IMR-90 (cell line): Measurements from ENCODE around the gene TCHP. TPM values are rescaled to one million over a fixed set of nuclear protein-coding genes. Genes with fewer than 3 reads are reported as not detected.
A peak's percentile ranks its signal among the peaks of the same experiment; 100 is the strongest.

ENCODE experiments used
- ATAC-seq: fragments of 200-7000 bp; cut with Tn5 transposase; 2 replicates; pipeline ENCODE4 v1.9.1; 2020; ENCODE audit warnings: low read depth, mild to moderate bottlenecking, moderate library complexity
- Bru-seq: library from RNA; stranded (reverse); fragments of 400-500 nt; gene quantifications from one replicate; lab custom pipeline; 2021; lab: Mats Ljungman, UMichigan
- BruChase-seq, 2 experiments: library from RNA; stranded (reverse); fragments of 400-500 nt; gene quantifications; one replicate each; lab custom pipeline; 2021; lab: Mats Ljungman, UMichigan
- BruUV-seq: library from RNA; stranded (reverse); fragments of 400-500 nt; replicated peaks from 2 replicates; lab custom pipeline; 2021; lab: Mats Ljungman, UMichigan
- CTCF ChIA-PET: fragments of 300-600 bp; formaldehyde crosslinking; extraction: SDS; loops from one replicate; lab custom pipeline; 2021; ENCODE audit warnings: antibody characterized with exemption; lab: Yijun Ruan, JAX
- POLR2A ChIA-PET: fragments of 300-600 bp; sonication (Branson Sonifier 250); formaldehyde crosslinking; loops from one replicate; lab custom pipeline; 2022; ENCODE audit warnings: antibody characterized with exemption; ENCODE audit not compliant: unreplicated experiment; lab: Charles Lee
- DNase-seq: peaks from one replicate; pipeline ENCODE4 v3.0.0; 2013
- H2AFZ ChIP-seq: replicated peaks from 2 replicates; pipeline ENCODE3; 2013; ENCODE audit warnings: low read length, mild to moderate bottlenecking; ENCODE audit not compliant: poor library complexity
- H2AK5ac ChIP-seq: 2 replicates; pipeline ENCODE4 v1.6.1; 2013; ENCODE audit warnings: low read depth, low read length, inconsistent platforms
- H2AK9ac ChIP-seq: replicated peaks from 2 replicates; pipeline ENCODE3; 2013; ENCODE audit warnings: mild to moderate bottlenecking, low read depth, low read length, moderate library complexity; ENCODE audit not compliant: poor library complexity
- H2BK120ac ChIP-seq: 2 replicates; pipeline ENCODE4 v1.6.1; 2013; ENCODE audit warnings: low read depth, low read length, inconsistent platforms
- H2BK15ac ChIP-seq: 3 replicates; pipeline ENCODE4 v1.6.1; 2013; ENCODE audit warnings: low read depth, low read length, inconsistent platforms
- H2BK20ac ChIP-seq: 2 replicates; pipeline ENCODE4 v1.6.1; 2013; ENCODE audit warnings: low read depth, mild to moderate bottlenecking, inconsistent platforms, low read length, moderate library complexity
- H2BK5ac ChIP-seq: 2 replicates; pipeline ENCODE4 v1.6.1; 2013; ENCODE audit warnings: mild to moderate bottlenecking, low read depth, low read length, inconsistent platforms; ENCODE audit not compliant: poor library complexity, severe bottlenecking
- H3K14ac ChIP-seq: replicated peaks from 2 replicates; pipeline ENCODE4 v1.6.1; 2013; ENCODE audit warnings: low read depth, low read length, inconsistent platforms
- H3K18ac ChIP-seq: 2 replicates; pipeline ENCODE4 v1.6.1; 2013; ENCODE audit warnings: low read depth, low read length, control low read depth
- H3K23ac ChIP-seq: 2 replicates; pipeline ENCODE4 v1.6.1; 2013; ENCODE audit warnings: low read depth, low read length, inconsistent platforms
- H3K27ac ChIP-seq: 2 replicates; pipeline ENCODE4 v1.5.1; 2013; ENCODE audit warnings: mild to moderate bottlenecking, control low read depth, low read length; ENCODE audit not compliant: insufficient read depth
- H3K27me3 ChIP-seq: 2 replicates; pipeline ENCODE4 v1.6.1; 2013; ENCODE audit warnings: low read length; ENCODE audit not compliant: control insufficient read depth, insufficient read depth
- H3K36me3 ChIP-seq: 2 replicates; pipeline ENCODE4 v1.6.1; 2013; ENCODE audit warnings: low read length, mixed read lengths; ENCODE audit not compliant: control insufficient read depth, insufficient read depth
- H3K4ac ChIP-seq: 2 replicates; pipeline ENCODE4 v1.6.1; 2013; ENCODE audit warnings: low read depth, low read length, inconsistent platforms
- H3K4me1 ChIP-seq: 2 replicates; pipeline ENCODE4 v1.6.1; 2013; ENCODE audit warnings: low read length, mixed read lengths; ENCODE audit not compliant: control insufficient read depth, insufficient read depth
- H3K4me2 ChIP-seq: 2 replicates; pipeline ENCODE4 v1.6.1; 2013; ENCODE audit warnings: low read depth, mild to moderate bottlenecking, control low read depth, low read length, moderate library complexity
- H3K4me3 ChIP-seq: 2 replicates; pipeline ENCODE4 v1.5.1; 2013; ENCODE audit warnings: low read depth, mild to moderate bottlenecking, control low read depth, low read length, moderate library complexity; ENCODE audit not compliant: insufficient read depth
- H3K56ac ChIP-seq: 2 replicates; pipeline ENCODE4 v1.6.1; 2013; ENCODE audit warnings: low read length, inconsistent platforms; ENCODE audit not compliant: insufficient read depth; ENCODE audit errors: extremely low read depth
- H3K79me1 ChIP-seq, 2 experiments: 2 replicates each; pipeline ENCODE4 v1.6.1; 2013; ENCODE audit warnings: low read length in 2 of 2, inconsistent platforms in 1 of 2, low read depth in 1 of 2
- H3K9ac ChIP-seq: 2 replicates; pipeline ENCODE4 v1.6.1; 2013; ENCODE audit warnings: low read depth, low read length, control low read depth
- H3K9me1 ChIP-seq: 2 replicates; pipeline ENCODE4 v1.6.1; 2013; ENCODE audit warnings: low read length, inconsistent platforms; ENCODE audit not compliant: insufficient read depth
- H3K9me3 ChIP-seq: 2 replicates; pipeline ENCODE4 v1.6.1; 2013; ENCODE audit warnings: low read length; ENCODE audit not compliant: control insufficient read depth, insufficient read depth
- H4K20me1 ChIP-seq: 2 replicates; pipeline ENCODE4 v1.6.1; 2013; ENCODE audit warnings: low read length, inconsistent platforms; ENCODE audit not compliant: insufficient read depth
- H4K5ac ChIP-seq: 2 replicates; pipeline ENCODE4 v1.6.1; 2013; ENCODE audit warnings: mild to moderate bottlenecking, low read depth, low read length, control low read depth
- H4K8ac ChIP-seq, 2 experiments: 2 replicates each; pipeline ENCODE4 v1.6.1; 2013; ENCODE audit warnings: low read depth in 2 of 2, low read length in 2 of 2, control low read depth in 1 of 2, inconsistent platforms in 1 of 2
- H4K91ac ChIP-seq: 2 replicates; pipeline ENCODE4 v1.6.1; 2013; ENCODE audit warnings: low read depth, low read length, inconsistent platforms; ENCODE audit not compliant: insufficient read depth
- CHD1 ChIP-seq: IDR thresholded peaks from 2 replicates; pipeline ENCODE4 v1.6.1; 2012; ENCODE audit warnings: low read depth, low read length, improper control_type of control experiment
- ELK1 ChIP-seq: fragments of 150-350 bp; IDR thresholded peaks from 2 replicates; pipeline ENCODE4 v1.6.1; 2016; ENCODE audit warnings: low read depth, mild to moderate bottlenecking, low read length, moderate library complexity, borderline replicate concordance
- FOS ChIP-seq: fragments of 150-350 bp; IDR thresholded peaks from 2 replicates; pipeline ENCODE4 v1.6.1; 2016; ENCODE audit warnings: low read depth, low read length
- MAZ ChIP-seq: IDR thresholded peaks from 2 replicates; pipeline ENCODE4 v1.6.1; 2012; ENCODE audit warnings: low read depth, mild to moderate bottlenecking, low read length, improper control_type of control experiment, moderate library complexity, borderline replicate concordance
- MXI1 ChIP-seq: IDR thresholded peaks from 2 replicates; pipeline ENCODE4 v1.6.1; 2012; ENCODE audit warnings: low read depth, mild to moderate bottlenecking, low read length, moderate library complexity, borderline replicate concordance
- NFE2L2 ChIP-seq: fragments of 150-350 bp; IDR thresholded peaks from 2 replicates; pipeline ENCODE4 v1.6.1; 2016; ENCODE audit warnings: low read depth, mild to moderate bottlenecking, low read length
- POLR2A ChIP-seq: IDR thresholded peaks from 2 replicates; pipeline ENCODE4 v1.6.1; 2012; ENCODE audit warnings: mild to moderate bottlenecking, low read depth, low read length
- RFX5 ChIP-seq: IDR thresholded peaks from 2 replicates; pipeline ENCODE4 v1.8.0; 2012; ENCODE audit warnings: low read depth, mild to moderate bottlenecking, low read length, moderate library complexity
- SMC3 ChIP-seq: fragments of 150-350 bp; IDR thresholded peaks from 2 replicates; pipeline ENCODE4 v1.6.1; 2016; ENCODE audit warnings: low read depth, mild to moderate bottlenecking, antibody characterized with exemption, low read length, moderate library complexity
- USF2 ChIP-seq: fragments of 150-350 bp; IDR thresholded peaks from 2 replicates; pipeline ENCODE4 v1.6.1; 2017; ENCODE audit warnings: mild to moderate bottlenecking, antibody characterized with exemption, low read length, low read depth
- WGBS, 2 experiments: methylation state at CpG; one replicate each; pipeline versions ENCODE4 v1.1.5 to v1.1.7; 2013; ENCODE audit warnings: missing lambda C conversion rate in 2 of 2; ENCODE audit not compliant: insufficient read length in 1 of 2; ENCODE audit errors: extremely low coverage in 2 of 2; 5-methylcytosine and 5-hydroxymethylcytosine counted together
- dilution Hi-C: fragments of 300-500 bp; cut with HindIII; formaldehyde crosslinking; loops from one replicate; pipeline ENCODE4 v1.14.3; 2018; ENCODE audit warnings: low sequenced_read_pairs; ENCODE audit not compliant: unreplicated experiment
- in situ Hi-C: fragments of 300-500 bp; cut with MboI; formaldehyde crosslinking; loops from 3 replicates; pipeline ENCODE4 v1.14.3; 2019; ENCODE audit warnings: low sequenced_read_pairs, inconsistent platforms, mixed read lengths
- intact Hi-C: fragments of 100-400 bp; cut with micrococcal nuclease; formaldehyde crosslinking; loops from 2 replicates; pipeline ENCODE4 v1.10.0; 2022
- long read RNA-seq: library from polyadenylated mRNA; unstranded; transcript quantifications from one replicate; pipeline ENCODE4 v2.0.0, GENCODE V29; 2021; ENCODE audit not compliant: unreplicated experiment
- polyA plus RNA-seq, 3 experiments: library from polyadenylated mRNA; depleted of rRNA; stranded (reverse); fragments of >200 nt; gene quantifications; 2 replicates each; pipeline ENCODE4 v1.2.3, GENCODE V29; 2012; ENCODE audit warnings: low replicate concordance in 1 of 3
- total RNA-seq: library from RNA; depleted of rRNA; stranded (reverse); fragments of >200 nt; gene quantifications from 2 replicates; pipeline ENCODE4 v1.2.3, GENCODE V29; 2012; rRNA removed

Gene TCHP
- total RNA-seq (6.1 and 11.4 TPM in 2 replicates), polyA plus RNA-seq (2012; rRNA removed) (10.9 and 13.4 TPM in 2 replicates), Bru-seq, nascent RNA (percentile 65 among the genes with signal in this experiment), BruChase-seq, experiment 1, labeled RNA remaining after a 6-hour chase (percentile 73 among the genes with signal in this experiment), BruChase-seq, experiment 2, labeled RNA remaining after a 2-hour chase (percentile 68 among the genes with signal in this experiment)
- 9.3 and 11.2 TPM in 2 replicates for polyA plus RNA-seq (2012; cell fraction: cytosol; rRNA removed)
- polyA plus RNA-seq (2012; cell fraction: nucleus; rRNA removed; ENCODE audit: low replicate concordance): 40.1 and 40.5 TPM in 2 replicates
- long read RNA-seq, transcript TCHP-202 (13 exons, 3,090 nt): major isoform, 11 of 20 reads
- long read RNA-seq, partial matches to known transcripts: 2 of 20 reads
- long read RNA-seq, other reads (novel, unspliced or antisense): 5 of 20 reads

- peaks cover 3% of the 10 kb centered on the region; the same call in 1 of the 2 replicates for H3K9me1 ChIP-seq
- no peaks in the 10 kb centered on the region for H4K20me1 ChIP-seq
- H3K9me3 ChIP-seq: no peaks in the 10 kb centered on the region
- peak within 1 kb of the TSS; percentile 86 for H2BK5ac ChIP-seq
- peak; percentile 93 for ATAC-seq
- CTCF ChIA-PET: interaction anchor here (1.1 kb wide), 1 partner anchor 49 kb away, joined by 4 read pairs; no protein-coding TSS in a partner anchor
- peak within 1 kb of the TSS; percentile 79 for H3K27ac ChIP-seq
- POLR2A ChIA-PET: interaction anchor here (0.7 kb wide), 1 partner anchor 35 kb away, joined by 3 read pairs; no protein-coding TSS in a partner anchor
- BruUV-seq: no TSS peak
- H2BK15ac ChIP-seq: peak within 1 kb of the TSS; percentile 94
- H3K4me3 ChIP-seq: peak within 1 kb of the TSS; percentile 64
- H2BK120ac ChIP-seq: peak within 1 kb of the TSS; percentile 98
- peak within 1 kb of the TSS; percentile 93 for H3K4me2 ChIP-seq
- H3K36me3 ChIP-seq: peaks cover 15% of the 10 kb centered on the region
- peaks cover 3% of the 10 kb centered on the region; the same call in 1 of the 2 replicates for H3K4me1 ChIP-seq
- H3K18ac ChIP-seq: peak within 1 kb of the TSS; percentile 92
- peak within 1 kb of the TSS; percentile 71 for H2AK5ac ChIP-seq
- H4K5ac ChIP-seq: peak within 1 kb of the TSS; percentile 93
- peaks cover 17 to 48% of the 10 kb centered on the region in 2 experiments for H3K79me1 ChIP-seq
- peak within 1 kb of the TSS; percentile 99 for H3K14ac ChIP-seq
- H4K8ac ChIP-seq: peak within 1 kb of the TSS; percentile 88 to 97
- H2AK9ac ChIP-seq: peak within 1 kb of the TSS; percentile 96
- H3K4ac ChIP-seq: peak within 1 kb of the TSS; percentile 98
- H3K27me3 ChIP-seq: no peaks in the 10 kb centered on the region
- dilution Hi-C loops (no loop called here), intact Hi-C loops (loop anchor here (1.0 kb wide), 1 partner anchor 47 kb away; no protein-coding TSS in a partner anchor), in situ Hi-C loops (no loop called here)
- H2AFZ ChIP-seq: peak within 1 kb of the TSS; percentile 97
- peak within 1 kb of the TSS; percentile 91 for H3K9ac ChIP-seq
- DNase-seq: peak; percentile 87
- peak within 1 kb of the TSS; percentile 77 for H2BK20ac ChIP-seq
- 3% methylated on average over 39 of the region's 69 CpGs; no CpG with 5 or more reads in 1 of the 2 experiments for WGBS, 2 experiments
- peak within 1 kb of the TSS; percentile 99 for H3K23ac ChIP-seq
- H4K91ac ChIP-seq: peak within 1 kb of the TSS; percentile 95
- H3K56ac ChIP-seq: peak within 1 kb of the TSS; percentile 84
- TF ChIP-seq RFX5: no peak
- TF ChIP-seq POLR2A: no peak
- TF ChIP-seq CHD1: no peak
- TF ChIP-seq MXI1: 0 out of 2 replicates have a peak, but pooled peaks have one; percentile 47
- no peak for TF ChIP-seq ELK1
- no peak for TF ChIP-seq NFE2L2
- no peak for TF ChIP-seq FOS
- no peak for TF ChIP-seq USF2
- TF ChIP-seq SMC3: peak; percentile 41
- peak; percentile 50; the same call in 1 of the 2 replicates for TF ChIP-seq MAZ
Measured at GRCh38 chr12:109899783-109900751, at the start of gene TCHP. Gene TCHP, plus strand, starts transcription at chr12:109900274. Its CDS starts 2,753 bp downstream, at chr12:109903027.
